Measurements from ENCODE around the gene ZDHHC8. TPM values are rescaled to one million over a fixed set of nuclear protein-coding genes. Genes with fewer than 3 reads are reported as not detected.

Gene ZDHHC8
- total and polyA plus RNA-seq, 2 experiments from 2014 or later: 9.6 to 72.7 TPM

- Histone ChIP-seq H4K20me1 (ENCODE audit: insufficient read depth, poor library complexity, severe bottlenecking) (no peaks in the 10 kb centered on the region), H3K9me3 (ENCODE audit: low read depth) (no peaks in the 10 kb centered on the region), H3K79me2 (no peaks in the 10 kb centered on the region), H3K36me3 (replicated peaks; ENCODE audit: insufficient read depth, low read depth) (no peaks in the 10 kb centered on the region), H2AFZ (no peak overlapping the region), H3K27ac (no peak overlapping the region), H3K27me3 (no peaks in the 10 kb centered on the region), H3K4me2 (no peak overlapping the region), H3K9me2 (replicated peaks; ENCODE audit: insufficient read depth) (no peaks in the 10 kb centered on the region), H3K4me1 (ENCODE audit: insufficient read depth) (no peaks in the 10 kb centered on the region), H3K4me3 (no peak overlapping the region)
- no peak for DNase-seq (ENCODE audit: low spot score)
- TF ChIP-seq EZH2phosphoT487 (IDR thresholded peaks at IDR 0.05; ENCODE audit: low read depth, severe bottlenecking, unreplicated experiment): no peak
- TF ChIP-seq CTCF (IDR thresholded peaks at IDR 0.05; ENCODE audit: poor library complexity): no peak
- TF ChIP-seq EZH2 (IDR thresholded peaks at IDR 0.05; ENCODE audit: borderline replicate concordance): no peak
- 93% methylated on average over 15 of the region's 19 CpGs for WGBS (ENCODE audit: low lambda C conversion rate, missing lambda C conversion rate)
These were observed 36.2 kb downstream of the ZDHHC8 start for GRCh38 chr22:20167643-20168322.

GRCh38 chr22:20169253-20169822, 37.7 kb downstream of the ZDHHC8 start:
- H3K9me3 ChIP-seq (ENCODE audit: low read depth): no peaks in the 10 kb centered on the region
- 88% methylated on average over 8 of the region's 10 CpGs for WGBS (ENCODE audit: low lambda C conversion rate, missing lambda C conversion rate)

GRCh38 chr22:20170170-20170569, 38.6 kb downstream of the ZDHHC8 start:
- H3K4me3 ChIP-seq: no peak overlapping the region
- DNase-seq (ENCODE audit: low spot score): no peak
- no peaks in the 10 kb centered on the region for H3K9me3 ChIP-seq (ENCODE audit: low read depth)
- no peak overlapping the region for H2AFZ ChIP-seq
- no peaks in the 10 kb centered on the region for H3K79me2 ChIP-seq
- H3K27me3 ChIP-seq: no peaks in the 10 kb centered on the region
- H4K20me1 ChIP-seq (ENCODE audit: insufficient read depth, poor library complexity, severe bottlenecking): no peaks in the 10 kb centered on the region
- no peaks in the 10 kb centered on the region for H3K9me2 ChIP-seq (replicated peaks; ENCODE audit: insufficient read depth)
- H3K4me1 ChIP-seq (ENCODE audit: insufficient read depth): peaks cover 17% of the 10 kb centered on the region
- H3K36me3 ChIP-seq (replicated peaks; ENCODE audit: insufficient read depth, low read depth): no peaks in the 10 kb centered on the region
- H3K27ac ChIP-seq: no peak overlapping the region
- TF ChIP-seq EZH2phosphoT487 (IDR thresholded peaks at IDR 0.05; ENCODE audit: low read depth, severe bottlenecking, unreplicated experiment) (no peak), CTCF (IDR thresholded peaks at IDR 0.05; ENCODE audit: poor library complexity) (no peak), EZH2 (IDR thresholded peaks at IDR 0.05; ENCODE audit: borderline replicate concordance) (no peak)
- 91% methylated on average over 13 of the region's 13 CpGs for WGBS (ENCODE audit: low lambda C conversion rate, missing lambda C conversion rate)
- no peak overlapping the region for H3K4me2 ChIP-seq

More at GRCh38 chr22:20169253-20169822, 37.7 kb downstream of the ZDHHC8 start:
- Histone ChIP-seq H3K36me3 (replicated peaks; ENCODE audit: insufficient read depth, low read depth) (no peaks in the 10 kb centered on the region), H3K4me2 (no peak overlapping the region), H4K20me1 (ENCODE audit: insufficient read depth, poor library complexity, severe bottlenecking) (no peaks in the 10 kb centered on the region), H3K4me1 (ENCODE audit: insufficient read depth) (peaks cover 13% of the 10 kb centered on the region), H3K9me2 (replicated peaks; ENCODE audit: insufficient read depth) (no peaks in the 10 kb centered on the region), H3K27ac (no peak overlapping the region), H2AFZ (no peak overlapping the region), H3K79me2 (no peaks in the 10 kb centered on the region), H3K4me3 (no peak overlapping the region), H3K27me3 (no peaks in the 10 kb centered on the region)
- DNase-seq (ENCODE audit: low spot score): no peak
- TF ChIP-seq EZH2phosphoT487 (IDR thresholded peaks at IDR 0.05; ENCODE audit: low read depth, severe bottlenecking, unreplicated experiment) (no peak), EZH2 (IDR thresholded peaks at IDR 0.05; ENCODE audit: borderline replicate concordance) (no peak), CTCF (IDR thresholded peaks at IDR 0.05; ENCODE audit: poor library complexity) (no peak)

Measured in hepatocyte (in vitro differentiated cells).